ENCODE data around the gene MUCL3. TPM values are rescaled to one million over a fixed set of nuclear protein-coding genes. Genes with fewer than 3 reads are reported as not detected.

MUCL3 gene
- total and polyA plus RNA-seq, 10 of the 15 experiments (the other 5 are each of a cell fraction or from before 2014, with no cell fraction given), result 0.03 to 1.4 (median 0.61) TPM

DNA sequence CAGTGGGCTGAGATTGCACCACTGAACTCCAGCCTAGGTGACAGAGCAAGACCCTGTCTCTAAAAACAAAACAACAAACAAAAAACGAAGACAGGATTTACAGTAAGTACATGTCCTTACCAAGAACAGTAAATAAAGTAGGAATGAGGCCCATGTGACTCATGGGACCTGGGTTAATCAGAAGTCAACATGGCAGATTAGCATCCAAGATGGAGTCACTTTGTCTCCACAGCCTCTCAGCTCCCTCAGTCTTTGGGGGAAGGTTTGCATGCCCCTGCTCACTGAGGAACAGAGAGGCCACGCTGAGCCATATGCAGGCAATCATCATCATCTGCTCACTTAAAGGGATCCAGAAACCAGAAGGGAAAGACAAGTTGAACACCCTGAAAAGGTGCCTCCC, 61.7 kb downstream of the MUCL3 start:
- in situ Hi-C loops (cut with MboI) (no loop called here), intact Hi-C loops (cut with micrococcal nuclease; ENCODE audit: unreplicated experiment) (no loop called here)
- DNase-seq (ENCODE audit: low read depth, low spot score) (no peak), ATAC-seq (no peak), FAIRE-seq (no peak)
- Histone ChIP-seq H4K20me1 (ENCODE audit: control insufficient read depth, insufficient read depth) (no peaks in the 10 kb centered on the region), H3K4me3 (no peak overlapping the region), H3K4me1 (ENCODE audit: control insufficient read depth, insufficient read depth, low read length) (peaks cover 16% of the 10 kb centered on the region), H3K4me2 (ENCODE audit: control insufficient read depth, insufficient read depth) (no peak overlapping the region), H2AFZ (ENCODE audit: control insufficient read depth, low read depth, low read length) (no peak overlapping the region), H3K27me3 (replicated peaks in 1 of 2; ENCODE audit: control insufficient read depth in 2 of 2, insufficient read depth in 2 of 2, low read length in 1 of 2) (no peaks in the 10 kb centered on the region), H3K27ac (ENCODE audit: control insufficient read depth, insufficient read depth) (no peak overlapping the region), H3K79me2 (ENCODE audit: control insufficient read depth, insufficient read depth, low read length) (no peaks in the 10 kb centered on the region), H3K9me3 (replicated peaks; ENCODE audit: control insufficient read depth, insufficient read depth, low read length) (no peaks in the 10 kb centered on the region; the same call in 2 of the 3 replicates), H3K36me3 (ENCODE audit: control insufficient read depth in 2 of 2, insufficient read depth in 2 of 2, low read length in 1 of 2) (no peaks in the 10 kb centered on the region), H3K9ac (ENCODE audit: control insufficient read depth, insufficient read depth, low read length) (no peak overlapping the region)
- TF ChIP-seq, protein P1, sequence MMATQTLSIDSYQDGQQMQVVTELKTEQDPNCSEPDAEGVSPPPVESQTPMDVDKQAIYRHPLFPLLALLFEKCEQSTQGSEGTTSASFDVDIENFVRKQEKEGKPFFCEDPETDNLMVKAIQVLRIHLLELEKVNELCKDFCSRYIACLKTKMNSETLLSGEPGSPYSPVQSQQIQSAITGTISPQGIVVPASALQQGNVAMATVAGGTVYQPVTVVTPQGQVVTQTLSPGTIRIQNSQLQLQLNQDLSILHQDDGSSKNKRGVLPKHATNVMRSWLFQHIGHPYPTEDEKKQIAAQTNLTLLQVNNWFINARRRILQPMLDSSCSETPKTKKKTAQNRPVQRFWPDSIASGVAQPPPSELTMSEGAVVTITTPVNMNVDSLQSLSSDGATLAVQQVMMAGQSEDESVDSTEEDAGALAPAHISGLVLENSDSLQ (IDR thresholded peaks at IDR 0.05), result no peak
- 50% methylated on average over 2 of the region's 2 CpGs for WGBS (ENCODE audit: insufficient coverage, insufficient replicate concordance, low lambda C conversion rate, missing lambda C conversion rate)
- ChIA-PET POLR2A (interaction anchor here (0.6 kb wide), 1 partner anchor 12 kb away, joined by 3 read pairs; no protein-coding TSS in a partner anchor), CTCF (no interaction called here), RAD21 (ENCODE audit: unreplicated experiment) (no interaction called here), SMC1A (ENCODE audit: uncharacterized antibody, unreplicated experiment) (no interaction called here)
- no TSS peak for BruUV-seq (replicated peaks)

Small RNA genes lying within 50 kb of the gene (small RNA-seq; reads per million reads assigned to genes)
- gene RF00019, result not detected

Other genes starting within 250 kb of the MUCL3 start
Only the 7 nearest of the 18 such genes appear.
- 17.9 and 18.3 TPM in 2 replicates for gene DDR1, start 56.5 kb upstream of the MUCL3 start, total RNA-seq (2014; rRNA removed)
- 11.2 and 11.6 TPM in 2 replicates for gene DDR1, start 56.5 kb upstream of the MUCL3 start, total RNA-seq (2014; rRNA removed; fragmentation: Illumina TruSeq; extraction: Trizol)
- 39.0 and 39.9 TPM in 2 replicates for gene DDR1, start 56.5 kb upstream of the MUCL3 start, total RNA-seq (2021)
- gene DDR1, start 56.5 kb upstream of the MUCL3 start, polyA plus RNA-seq (2011; rRNA removed), result 19.2 and 27.8 TPM in 2 replicates
- 8.0 and 12.2 TPM in 2 replicates for gene DDR1, start 56.5 kb upstream of the MUCL3 start, polyA plus RNA-seq (2014; fragmentation: Illumina TruSeq; extraction: Trizol)
- gene DDR1, start 56.5 kb upstream of the MUCL3 start, polyA plus RNA-seq (2014; fragmentation: Nextera tagmentation; extraction: Ambion mirVana), result 1 to 10 TPM; 1.1 to 2.2 TPM
- 21.5 and 23.0 TPM in 2 replicates for gene DDR1, start 56.5 kb upstream of the MUCL3 start, polyA plus RNA-seq (2014; rRNA removed)
- gene DDR1, start 56.5 kb upstream of the MUCL3 start, polyA plus RNA-seq (2016; fragmentation: Nextera tagmentation; extraction: Ambion mirVana), result 1 to 10 TPM; 8.9 to 9.1 TPM
- 16.8 and 17.3 TPM in 2 replicates for gene GTF2H4, start 32.8 kb upstream of the MUCL3 start, total RNA-seq (2014; rRNA removed)
- gene GTF2H4, start 32.8 kb upstream of the MUCL3 start, total RNA-seq (2014; rRNA removed; fragmentation: Illumina TruSeq; extraction: Trizol), result 20.4 and 24.2 TPM in 2 replicates
- 43.4 and 43.8 TPM in 2 replicates for gene GTF2H4, start 32.8 kb upstream of the MUCL3 start, total RNA-seq (2021)
- 20.8 and 43.4 TPM in 2 replicates for gene GTF2H4, start 32.8 kb upstream of the MUCL3 start, polyA plus RNA-seq (2011; rRNA removed)
- gene GTF2H4, start 32.8 kb upstream of the MUCL3 start, polyA plus RNA-seq (2014; fragmentation: Illumina TruSeq; extraction: Trizol), result 39.5 and 40.3 TPM in 2 replicates
- 1 to 10 TPM; 1.1 to 2.2 TPM for gene GTF2H4, start 32.8 kb upstream of the MUCL3 start, polyA plus RNA-seq (2014; fragmentation: Nextera tagmentation; extraction: Ambion mirVana)
- gene GTF2H4, start 32.8 kb upstream of the MUCL3 start, polyA plus RNA-seq (2014; rRNA removed), result 41.0 and 55.8 TPM in 2 replicates
- 10 to 100 TPM in 1 of 2 experiments, 1 to 10 TPM in 1; 9.2 to 12.4 TPM for gene GTF2H4, start 32.8 kb upstream of the MUCL3 start, polyA plus RNA-seq (2016; fragmentation: Nextera tagmentation; extraction: Ambion mirVana)
- gene VARS2, start 26.7 kb upstream of the MUCL3 start, total RNA-seq (2014; rRNA removed), result 61.6 and 70.7 TPM in 2 replicates
- 28.2 and 30.3 TPM in 2 replicates for gene VARS2, start 26.7 kb upstream of the MUCL3 start, total RNA-seq (2014; rRNA removed; fragmentation: Illumina TruSeq; extraction: Trizol)
- 64.3 and 71.2 TPM in 2 replicates for gene VARS2, start 26.7 kb upstream of the MUCL3 start, total RNA-seq (2021)
- gene VARS2, start 26.7 kb upstream of the MUCL3 start, polyA plus RNA-seq (2011; rRNA removed), result 34.6 and 59.9 TPM in 2 replicates
- gene VARS2, start 26.7 kb upstream of the MUCL3 start, polyA plus RNA-seq (2014; fragmentation: Illumina TruSeq; extraction: Trizol), result 21.8 and 38.1 TPM in 2 replicates
- gene VARS2, start 26.7 kb upstream of the MUCL3 start, polyA plus RNA-seq (2014; fragmentation: Nextera tagmentation; extraction: Ambion mirVana), result 1 to 10 TPM; 3.8 to 4.3 TPM
- gene VARS2, start 26.7 kb upstream of the MUCL3 start, polyA plus RNA-seq (2014; rRNA removed), result 56.0 and 56.4 TPM in 2 replicates
- gene VARS2, start 26.7 kb upstream of the MUCL3 start, polyA plus RNA-seq (2016; fragmentation: Nextera tagmentation; extraction: Ambion mirVana), result 10 to 100 TPM; 47.2 to 51.0 TPM
- gene SFTA2, start 8.8 kb upstream of the MUCL3 start, total RNA-seq (2014; rRNA removed), result 0.38 TPM in 1 of 2 replicates, not detected in the other
- gene SFTA2, start 8.8 kb upstream of the MUCL3 start, total RNA-seq (2014; rRNA removed; fragmentation: Illumina TruSeq; extraction: Trizol), result 0.36 TPM in 1 of 2 replicates, not detected in the other
- gene SFTA2, start 8.8 kb upstream of the MUCL3 start, total RNA-seq (2021), result 0.92 and 0.93 TPM in 2 replicates
- gene SFTA2, start 8.8 kb upstream of the MUCL3 start, polyA plus RNA-seq (2011; rRNA removed), result not detected in 2 replicates
- gene SFTA2, start 8.8 kb upstream of the MUCL3 start, polyA plus RNA-seq (2014; fragmentation: Illumina TruSeq; extraction: Trizol), result 0.26 TPM in 1 of 2 replicates, not detected in the other
- under 1 TPM; 0.31 to 0.53 TPM for gene SFTA2, start 8.8 kb upstream of the MUCL3 start, polyA plus RNA-seq (2014; fragmentation: Nextera tagmentation; extraction: Ambion mirVana)
- gene SFTA2, start 8.8 kb upstream of the MUCL3 start, polyA plus RNA-seq (2014; rRNA removed), result 0.27 TPM in 1 of 2 replicates, not detected in the other
- gene SFTA2, start 8.8 kb upstream of the MUCL3 start, polyA plus RNA-seq (2016; fragmentation: Nextera tagmentation; extraction: Ambion mirVana), result under 1 TPM in 1 of 2 experiments, not detected in 1; 0.15 TPM
- gene MUC21, start 42.7 kb downstream of the MUCL3 start, total RNA-seq (2014; rRNA removed), result not detected in 2 replicates
- gene MUC21, start 42.7 kb downstream of the MUCL3 start, total RNA-seq (2014; rRNA removed; fragmentation: Illumina TruSeq; extraction: Trizol), result not detected in 2 replicates
- not detected in 2 replicates for gene MUC21, start 42.7 kb downstream of the MUCL3 start, total RNA-seq (2021)
- not detected in 2 replicates for gene MUC21, start 42.7 kb downstream of the MUCL3 start, polyA plus RNA-seq (2011; rRNA removed)
- gene MUC21, start 42.7 kb downstream of the MUCL3 start, polyA plus RNA-seq (2014; fragmentation: Illumina TruSeq; extraction: Trizol), result not detected in 2 replicates
- gene MUC21, start 42.7 kb downstream of the MUCL3 start, polyA plus RNA-seq (2014; fragmentation: Nextera tagmentation; extraction: Ambion mirVana), result under 1 TPM in 1 of 2 experiments, not detected in 1; 0.02 TPM
- not detected in 2 replicates for gene MUC21, start 42.7 kb downstream of the MUCL3 start, polyA plus RNA-seq (2014; rRNA removed)
- gene MUC21, start 42.7 kb downstream of the MUCL3 start, polyA plus RNA-seq (2016; fragmentation: Nextera tagmentation; extraction: Ambion mirVana), result not detected
- under 0.01 TPM in 2 replicates for gene MUC22, start 69.5 kb downstream of the MUCL3 start, total RNA-seq (2014; rRNA removed)
- 0.09 TPM in 1 of 2 replicates, not detected in the other for gene MUC22, start 69.5 kb downstream of the MUCL3 start, total RNA-seq (2014; rRNA removed; fragmentation: Illumina TruSeq; extraction: Trizol)
- 0.03 TPM in 1 of 2 replicates, not detected in the other for gene MUC22, start 69.5 kb downstream of the MUCL3 start, total RNA-seq (2021)
- not detected in 2 replicates for gene MUC22, start 69.5 kb downstream of the MUCL3 start, polyA plus RNA-seq (2011; rRNA removed)
- 0.06 TPM in 2 replicates for gene MUC22, start 69.5 kb downstream of the MUCL3 start, polyA plus RNA-seq (2014; fragmentation: Illumina TruSeq; extraction: Trizol)
- gene MUC22, start 69.5 kb downstream of the MUCL3 start, polyA plus RNA-seq (2014; fragmentation: Nextera tagmentation; extraction: Ambion mirVana), result under 1 TPM in 1 of 2 experiments, not detected in 1; 0.06 TPM
- gene MUC22, start 69.5 kb downstream of the MUCL3 start, polyA plus RNA-seq (2014; rRNA removed), result 0.01 and 0.03 TPM in 2 replicates
- not detected for gene MUC22, start 69.5 kb downstream of the MUCL3 start, polyA plus RNA-seq (2016; fragmentation: Nextera tagmentation; extraction: Ambion mirVana)
- gene C6orf15, start 171.6 kb downstream of the MUCL3 start, total RNA-seq (2014; rRNA removed), result not detected in 2 replicates
- gene C6orf15, start 171.6 kb downstream of the MUCL3 start, total RNA-seq (2014; rRNA removed; fragmentation: Illumina TruSeq; extraction: Trizol), result not detected in 2 replicates
- gene C6orf15, start 171.6 kb downstream of the MUCL3 start, total RNA-seq (2021), result not detected in 2 replicates
- gene C6orf15, start 171.6 kb downstream of the MUCL3 start, polyA plus RNA-seq (2011; rRNA removed), result not detected in 2 replicates
- gene C6orf15, start 171.6 kb downstream of the MUCL3 start, polyA plus RNA-seq (2014; fragmentation: Illumina TruSeq; extraction: Trizol), result not detected in 2 replicates
- gene C6orf15, start 171.6 kb downstream of the MUCL3 start, polyA plus RNA-seq (2014; fragmentation: Nextera tagmentation; extraction: Ambion mirVana), result not detected
- not detected in 2 replicates for gene C6orf15, start 171.6 kb downstream of the MUCL3 start, polyA plus RNA-seq (2014; rRNA removed)
- not detected for gene C6orf15, start 171.6 kb downstream of the MUCL3 start, polyA plus RNA-seq (2016; fragmentation: Nextera tagmentation; extraction: Ambion mirVana)